Body of pancreas (tissue), 4 donors: ENCODE measurements around the gene ACTR1A. TPM values are rescaled to one million over a fixed set of nuclear protein-coding genes. Genes with fewer than 3 reads are reported as not detected.
"Not testable (repeated sequence)": the region's sequence is repeated elsewhere in the genome, so short reads cannot be mapped to it uniquely, and the experiment has no call there.

Source experiments
- ATAC-seq: fragments of 150-250 bp; one replicate; pipeline ENCODE4 v1.9.1; 2016
- DNase-seq, 4 donors: peaks; one replicate each; pipeline ENCODE4 v3.0.0-alpha.2; 2019
- H3K27ac ChIP-seq, 4 donors: fragments of 200-600 bp; sonication (generic); 1 replicate in 3 of 4; 2 replicates in 1 of 4; pipeline versions ENCODE4 v1.5.1 to v1.6.1; 2016 to 2019; ENCODE audit warnings: mild to moderate bottlenecking in 1 of 4, mixed read lengths in 1 of 4, moderate library complexity in 1 of 4
- H3K27me3 ChIP-seq, 2 donors: fragments of 200-600 bp; sonication (generic); one replicate each; pipeline ENCODE4 v1.6.0; 2016; ENCODE audit warnings: mild to moderate bottlenecking in 1 of 2
- H3K36me3 ChIP-seq, 2 donors: fragments of 200-600 bp; sonication (generic); replicated peaks in 1 of 2; 2 replicates each; pipeline ENCODE4 v1.5.1; 2016; ENCODE audit warnings: low read depth in 2 of 2; ENCODE audit not compliant: insufficient read depth in 1 of 2
- H3K4me1 ChIP-seq: fragments of 200-600 bp; sonication (generic); one replicate; pipeline ENCODE4 v1.6.0; 2016
- H3K4me3 ChIP-seq, 2 donors: fragments of 200-600 bp; sonication (generic); 1 replicate in 1 of 2; 2 replicates in 1 of 2; pipeline ENCODE4 v1.5.1; 2016 to 2019
- H3K9me3 ChIP-seq, 3 donors: fragments of 200-600 bp; sonication (generic); 1 replicate in 2 of 3; 2 replicates in 1 of 3; pipeline ENCODE4 v1.5.1; 2016
- POLR2A ChIP-seq, 3 donors: fragments of 450-650 bp; IDR thresholded peaks; one replicate each; pipeline ENCODE4 v1.6.1; 2016; ENCODE audit warnings: antibody characterized with exemption in 3 of 3, mild to moderate bottlenecking in 2 of 3
- WGBS, 2 donors: methylation state at CpG; one replicate each; pipeline ENCODE4 v1.1.5; 2017; 5-methylcytosine and 5-hydroxymethylcytosine counted together
- intact Hi-C: fragments of 100-400 bp; cut with DNase I; formaldehyde crosslinking; loops from one replicate; pipeline ENCODE4 v1.15.1; 2023
- total RNA-seq, 2 donors: library from RNA; depleted of rRNA; stranded (reverse); fragments of >200 nt; gene quantifications; one replicate each; pipeline ENCODE4 v1.1.0, GENCODE V29; 2016
- TF ChIP-seq, protein P1 (sequence below), 7 experiments: fragments of 450-650 bp in 4 of 7; fragments of 200-600 bp in 3 of 7; sonication (generic) in 3 of 7; IDR thresholded peaks; one replicate each; pipeline ENCODE4 v1.5.1; 2016 to 2019; ENCODE audit warnings: antibody characterized with exemption in 7 of 7

Gene ACTR1A
- total RNA-seq, 2 donors from 2014 or later, result 35.5 to 55.0 TPM

DNA sequence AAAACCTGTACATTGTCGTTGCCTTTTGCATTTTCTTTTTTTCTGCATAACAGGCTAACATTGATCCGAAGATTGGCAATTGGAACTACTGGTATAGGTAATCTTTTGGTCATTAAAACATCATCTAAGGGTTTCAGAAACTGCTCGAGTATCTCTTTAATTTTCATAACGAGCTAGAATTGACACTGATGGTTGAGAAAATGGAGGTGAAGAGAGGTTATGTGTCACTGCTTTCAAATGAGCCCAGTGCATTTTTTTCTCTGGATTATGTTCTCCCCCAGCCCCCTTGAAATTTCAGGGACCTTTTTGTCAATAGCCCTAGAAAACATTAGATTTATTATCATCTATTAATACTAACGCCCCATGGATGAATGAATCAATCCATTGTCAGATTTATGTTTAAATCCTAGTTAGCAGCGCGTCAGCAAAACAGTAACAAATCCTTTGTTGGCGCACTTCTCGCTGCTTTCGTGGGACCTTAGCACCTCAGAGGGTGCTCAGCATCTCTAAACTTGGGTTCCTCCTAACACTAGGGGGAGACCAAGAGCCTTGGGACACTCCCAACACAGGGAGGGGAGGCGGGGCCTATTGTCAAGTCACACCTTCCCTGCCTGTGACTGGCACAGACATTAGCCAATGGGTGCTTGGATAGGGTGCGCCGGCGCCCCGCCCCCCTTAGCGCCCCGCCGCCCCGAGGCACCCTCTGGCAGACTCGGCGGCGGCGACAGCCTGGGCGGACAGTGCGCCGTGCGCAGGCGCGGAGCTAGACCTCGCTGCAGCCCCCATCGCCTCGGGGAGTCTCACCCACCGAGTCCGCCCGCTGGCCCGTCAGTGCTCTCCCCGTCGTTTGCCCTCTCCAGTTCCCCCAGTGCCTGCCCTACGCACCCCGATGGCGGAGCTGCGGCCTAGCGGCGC lies 1.0 kb upstream of the ACTR1A start, which contains the start of gene SUFU:
SUFU (plus strand) TSS at position 709 of the 915 bp plus-strand sequence; CDS start at position 890, 181 bp downstream.
- Histone ChIP-seq H3K27ac (peak within 1 kb of the TSS in 3 of 4 donors; percentile 70 to 93 (median 90)), H3K4me1 (peaks cover 29% of the 10 kb centered on the region), H3K27me3 (no peaks in the 10 kb centered on the region), H3K9me3 (no peaks in the 10 kb centered on the region), H3K4me3 (peak within 1 kb of the TSS; percentile 74 to 84), H3K36me3 (no peaks in the 10 kb centered on the region)
- intact Hi-C loops, result no loop called here
- TF ChIP-seq, protein P1, sequence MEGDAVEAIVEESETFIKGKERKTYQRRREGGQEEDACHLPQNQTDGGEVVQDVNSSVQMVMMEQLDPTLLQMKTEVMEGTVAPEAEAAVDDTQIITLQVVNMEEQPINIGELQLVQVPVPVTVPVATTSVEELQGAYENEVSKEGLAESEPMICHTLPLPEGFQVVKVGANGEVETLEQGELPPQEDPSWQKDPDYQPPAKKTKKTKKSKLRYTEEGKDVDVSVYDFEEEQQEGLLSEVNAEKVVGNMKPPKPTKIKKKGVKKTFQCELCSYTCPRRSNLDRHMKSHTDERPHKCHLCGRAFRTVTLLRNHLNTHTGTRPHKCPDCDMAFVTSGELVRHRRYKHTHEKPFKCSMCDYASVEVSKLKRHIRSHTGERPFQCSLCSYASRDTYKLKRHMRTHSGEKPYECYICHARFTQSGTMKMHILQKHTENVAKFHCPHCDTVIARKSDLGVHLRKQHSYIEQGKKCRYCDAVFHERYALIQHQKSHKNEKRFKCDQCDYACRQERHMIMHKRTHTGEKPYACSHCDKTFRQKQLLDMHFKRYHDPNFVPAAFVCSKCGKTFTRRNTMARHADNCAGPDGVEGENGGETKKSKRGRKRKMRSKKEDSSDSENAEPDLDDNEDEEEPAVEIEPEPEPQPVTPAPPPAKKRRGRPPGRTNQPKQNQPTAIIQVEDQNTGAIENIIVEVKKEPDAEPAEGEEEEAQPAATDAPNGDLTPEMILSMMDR (IDR thresholded peaks at IDR 0.05), result peak; percentile 83 to 97 (median 95)
- peak in 2 of 3 donors; percentile 56 to 69 for TF ChIP-seq POLR2A (IDR thresholded peaks at IDR 0.05)
- WGBS, 2 donors, result 0 to 2% methylated on average over 14 to 44 of the region's 44 CpGs
- DNase-seq, result peak; percentile 99 to 100 (median 99)
- ATAC-seq, result peak; percentile 74

DNA sequence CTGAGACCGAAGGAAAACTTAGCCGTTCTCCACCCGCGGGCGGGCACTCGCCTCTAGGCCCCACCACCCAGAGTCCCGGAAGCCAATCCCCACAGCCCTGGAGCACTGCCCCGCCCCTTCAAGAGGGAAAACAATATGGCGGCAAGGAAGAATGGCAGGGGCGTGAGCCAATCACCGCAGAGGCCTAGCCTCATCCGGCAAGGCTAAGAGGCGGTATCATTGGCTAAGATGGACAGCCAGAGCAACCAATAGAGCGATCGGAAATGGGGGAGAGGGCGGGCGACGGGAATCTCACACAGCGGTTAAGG lies 529 bp downstream of the ACTR1A start:
- peak; percentile 99 to 100 (median 100) for DNase-seq
- no peaks in the 10 kb centered on the region for H3K9me3 ChIP-seq
- H3K4me1 ChIP-seq, result peaks cover 29% of the 10 kb centered on the region
- 0 to 1% methylated on average over 19 of the region's 19 CpGs for WGBS, 2 donors
- peak; percentile 81 for ATAC-seq
- intact Hi-C loops, result no loop called here
- no peaks in the 10 kb centered on the region for H3K36me3 ChIP-seq
- peak overlapping the region; percentile 38 to 97 for H3K4me3 ChIP-seq
- no peaks in the 10 kb centered on the region for H3K27me3 ChIP-seq
- H3K27ac ChIP-seq, result peak overlapping the region; percentile 73 to 93 (median 90)
- TF ChIP-seq POLR2A (IDR thresholded peaks at IDR 0.05), result no peak
- TF ChIP-seq, protein P1 (IDR thresholded peaks at IDR 0.05), result no peak

DNA sequence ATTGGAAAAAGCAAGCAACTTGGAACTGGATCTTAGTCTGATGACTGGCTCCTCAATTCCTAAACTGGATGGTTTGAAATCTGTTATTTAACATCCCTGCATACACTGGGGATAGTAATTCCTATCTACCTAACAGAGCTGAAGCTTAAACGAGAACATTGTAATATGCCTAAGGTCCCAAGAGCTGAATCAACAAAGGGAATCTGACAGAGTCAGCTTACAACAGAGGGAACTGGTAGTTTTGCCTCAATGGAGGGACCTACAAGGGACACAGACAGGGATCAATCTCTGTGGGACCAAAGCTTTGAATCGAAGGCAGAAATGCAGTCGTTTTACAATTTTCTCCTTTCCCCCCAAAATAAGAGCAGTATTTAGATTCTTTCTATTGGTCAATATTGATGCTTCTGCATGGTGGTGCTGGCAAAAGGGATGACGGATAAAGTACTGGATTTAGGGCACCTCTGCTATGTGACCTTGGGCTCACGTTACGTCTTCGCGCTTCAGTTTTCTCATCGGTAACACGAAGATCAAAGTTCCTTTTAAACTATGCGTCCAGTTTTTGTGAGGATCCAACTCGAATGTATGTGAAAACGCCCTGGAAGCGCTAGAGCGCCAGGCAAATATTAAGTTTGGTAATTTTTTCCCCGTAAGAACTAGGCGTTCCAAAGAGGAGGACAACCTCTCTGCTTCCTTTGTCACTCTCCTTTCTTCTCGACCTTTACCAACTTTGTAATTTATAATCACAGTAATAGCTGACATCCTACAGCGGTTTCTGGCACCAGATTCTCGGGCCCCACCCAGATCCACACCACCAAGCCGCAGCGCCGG lies 1.1 kb downstream of the ACTR1A start:
- 2% methylated on average over 23 of the region's 23 CpGs for WGBS, 2 donors
- ATAC-seq (no peak), DNase-seq (no peak)
- H3K4me3 ChIP-seq, result peak overlapping the region; percentile 25 to 48
- peak overlapping the region; percentile 51 to 93 (median 72) for H3K27ac ChIP-seq
- intact Hi-C loops, result no loop called here
- H3K27me3 ChIP-seq, result no peaks in the 10 kb centered on the region
- TF ChIP-seq, protein P1 (IDR thresholded peaks at IDR 0.05), result no peak
- TF ChIP-seq POLR2A (IDR thresholded peaks at IDR 0.05), result no peak
- H3K4me1 ChIP-seq, result peaks cover 29% of the 10 kb centered on the region
- no peaks in the 10 kb centered on the region for H3K9me3 ChIP-seq
- H3K36me3 ChIP-seq, result no peaks in the 10 kb centered on the region

DNA sequence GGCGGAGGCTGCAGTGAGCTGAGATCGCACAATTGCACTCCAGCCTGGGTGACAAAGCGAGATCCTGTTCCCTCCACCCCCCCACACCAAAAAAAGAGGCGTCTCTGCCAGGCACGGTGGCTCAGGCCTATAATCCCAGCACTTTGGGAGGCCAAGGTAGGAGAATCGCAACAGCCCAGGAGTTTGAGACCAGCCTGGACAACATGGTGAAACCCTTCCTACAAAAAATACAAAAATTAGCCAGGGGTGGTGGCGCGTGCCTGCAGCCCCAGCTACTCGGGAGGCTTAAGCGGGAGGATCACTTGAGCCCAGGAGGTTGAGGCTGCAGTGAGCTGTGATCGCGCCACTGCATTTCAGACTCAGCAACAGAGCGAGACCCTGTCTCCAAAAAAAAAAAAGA lies 1.8 kb downstream of the ACTR1A start:
- WGBS, 2 donors, result 93 to 97% methylated on average over 12 to 13 of the region's 13 CpGs
- H3K9me3 ChIP-seq, H3K36me3 ChIP-seq, H3K4me3 ChIP-seq, DNase-seq, H3K27me3 ChIP-seq, ATAC-seq, intact Hi-C loops: not testable (repeated sequence)
- H3K27ac ChIP-seq, result peak overlapping the region in 1 of 4 donors; percentile 90
- peaks cover 29% of the 10 kb centered on the region for H3K4me1 ChIP-seq

DNA sequence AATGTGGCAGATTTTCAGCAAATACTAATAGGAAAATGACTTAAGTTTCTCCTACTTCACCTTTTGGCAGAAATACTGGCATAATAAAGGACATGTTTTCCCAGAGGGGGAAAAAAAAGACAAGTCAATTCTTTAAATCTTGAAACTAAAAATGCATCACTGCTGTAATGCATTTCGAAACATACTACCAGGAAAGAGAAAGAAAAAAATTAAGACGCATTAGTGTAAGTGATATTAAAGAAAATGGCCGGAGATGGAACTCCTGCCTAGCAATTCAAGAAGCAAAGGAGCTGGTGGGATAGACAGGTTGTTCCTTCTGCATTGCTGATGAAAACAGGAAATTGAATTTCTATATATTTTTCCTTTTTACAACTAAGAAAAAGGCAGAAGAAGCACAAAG lies 3.2 kb downstream of the ACTR1A start:
- TF ChIP-seq, protein P1 (IDR thresholded peaks at IDR 0.05), result no peak
- no peak for TF ChIP-seq POLR2A (IDR thresholded peaks at IDR 0.05)
- peaks cover 20% of the 10 kb centered on the region for H3K4me1 ChIP-seq

More for the DNA sequence above, 3.2 kb downstream of the ACTR1A start:
- Histone ChIP-seq H3K27ac (no peak overlapping the region), H3K27me3 (no peaks in the 10 kb centered on the region), H3K36me3 (no peaks in the 10 kb centered on the region), H3K9me3 (no peaks in the 10 kb centered on the region), H3K4me3 (no peak overlapping the region)
- WGBS, 2 donors, result 80 to 84% methylated on average over 3 of the region's 3 CpGs
- ATAC-seq (no peak), DNase-seq (no peak)
- intact Hi-C loops, result no loop called here
